ENCODE results near the gene CFAP90. TPM values are rescaled to one million over a fixed set of nuclear protein-coding genes. Genes with fewer than 3 reads are reported as not detected.

The CFAP90 gene
- total RNA-seq (2021) (not detected in 2 replicates), Bru-seq, nascent RNA (percentile 12 among the genes with signal in this experiment), BruChase-seq, experiment 1, labeled RNA remaining after a 2-hour chase (percentile 9 among the genes with signal in this experiment), BruChase-seq, experiment 2, labeled RNA remaining after a 6-hour chase (percentile 11 among the genes with signal in this experiment)
- long read RNA-seq = 0 reads

- no peaks in the 10 kb centered on the region; the same call in 1 of the 2 replicates for H3K9me3 ChIP-seq (ENCODE audit: insufficient read depth, low read depth)
- no peak within 1 kb of the TSS for H3K4me2 ChIP-seq
- H3K36me3 ChIP-seq (ENCODE audit: low read depth) = no peaks in the 10 kb centered on the region
- no peak within 1 kb of the TSS for H3K4me3 ChIP-seq
- POLR2A ChIA-PET (ENCODE audit: unreplicated experiment) = no interaction called here
- no peak within 1 kb of the TSS for H3K27ac ChIP-seq
- H2AFZ ChIP-seq = no peak within 1 kb of the TSS
- no peaks in the 10 kb centered on the region; the same call in 1 of the 2 replicates for H3K9me2 ChIP-seq (ENCODE audit: insufficient read depth)
- no peaks in the 10 kb centered on the region for H3F3A ChIP-seq (ENCODE audit: insufficient read depth, low read depth)
- no peaks in the 10 kb centered on the region for H4K20me1 ChIP-seq (ENCODE audit: insufficient read depth)
- peaks cover 48% of the 10 kb centered on the region for H3K27me3 ChIP-seq (ENCODE audit: insufficient read depth, low read depth)
- H3K4me1 ChIP-seq (replicated peaks; ENCODE audit: insufficient read depth) = no peaks in the 10 kb centered on the region
- CTCF ChIA-PET = interaction anchor here (0.6 kb wide), 1 partner anchor 1086 kb away, joined by 3 read pairs; no protein-coding TSS in a partner anchor
- DNase-seq = no peak
- no peaks in the 10 kb centered on the region for H3K79me2 ChIP-seq (ENCODE audit: low read depth)
- no peak for TF ChIP-seq EZH2 (IDR thresholded peaks at IDR 0.05; ENCODE audit: low read depth)
- TF ChIP-seq CTCF (conservative IDR thresholded peaks at IDR 0.05) = no peak
- intact Hi-C loops (cut with micrococcal nuclease; ENCODE audit: unreplicated experiment) = no loop called here
- BruUV-seq (replicated peaks) = no TSS peak
Measured at GRCh38 chr5:7850395-7851239, at the start of gene CFAP90. TSS of gene CFAP90 (minus strand) at chr5:7851133. CDS start at chr5:7851021, 112 bp downstream.

DNA sequence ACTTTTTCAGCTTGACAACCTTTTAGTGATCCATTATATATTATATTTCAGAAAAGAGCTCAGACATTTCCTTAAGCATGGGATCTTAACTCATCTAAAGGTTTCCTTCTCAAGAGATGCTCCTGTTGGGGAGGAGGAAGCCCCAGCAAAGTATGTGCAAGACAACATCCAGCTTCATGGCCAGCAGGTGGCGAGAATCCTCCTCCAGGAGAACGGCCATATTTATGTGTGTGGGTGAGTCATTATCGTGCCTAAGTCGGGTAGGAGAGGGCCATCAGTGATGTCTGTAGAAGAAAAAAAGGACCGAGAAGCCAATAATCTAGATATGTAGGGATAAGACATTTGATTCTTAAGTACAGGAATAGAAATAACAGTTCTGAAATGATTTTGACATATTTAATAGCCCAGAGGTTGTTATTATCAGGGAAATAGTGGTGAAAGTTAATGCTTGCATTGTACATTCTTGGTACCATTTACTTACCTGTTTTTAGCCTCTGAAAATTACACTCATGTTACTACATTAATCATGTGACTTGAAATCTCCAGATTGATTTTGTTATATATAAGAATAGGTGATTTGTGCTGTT is 46.2 kb upstream of the CFAP90 start:
- CTCF ChIA-PET = interaction anchor here (0.7 kb wide), 1 partner anchor 455 kb away, joined by 3 read pairs; no protein-coding TSS in a partner anchor
- peaks cover 69% of the 10 kb centered on the region for H3K36me3 ChIP-seq (ENCODE audit: low read depth)

More for the DNA sequence above, 46.2 kb upstream of the CFAP90 start:
- peak; percentile 60 for TF ChIP-seq CTCF (conservative IDR thresholded peaks at IDR 0.05)
- no peak for TF ChIP-seq EZH2 (IDR thresholded peaks at IDR 0.05; ENCODE audit: low read depth)
- Histone ChIP-seq H4K20me1 (ENCODE audit: insufficient read depth) (no peaks in the 10 kb centered on the region), H3F3A (ENCODE audit: insufficient read depth, low read depth) (no peaks in the 10 kb centered on the region), H3K9me3 (ENCODE audit: insufficient read depth, low read depth) (no peaks in the 10 kb centered on the region), H3K79me2 (ENCODE audit: low read depth) (no peaks in the 10 kb centered on the region), H3K4me2 (no peak overlapping the region), H3K27me3 (ENCODE audit: insufficient read depth, low read depth) (no peaks in the 10 kb centered on the region), H3K9me2 (ENCODE audit: insufficient read depth) (no peaks in the 10 kb centered on the region), H3K27ac (no peak overlapping the region), H3K4me1 (replicated peaks; ENCODE audit: insufficient read depth) (no peaks in the 10 kb centered on the region), H3K4me3 (no peak overlapping the region), H2AFZ (no peak overlapping the region)
- BruUV-seq (replicated peaks) = no TSS peak
- peak in 1 of 2 experiments; percentile 32 for DNase-seq
- POLR2A ChIA-PET (ENCODE audit: unreplicated experiment) = no interaction called here
- intact Hi-C loops (cut with micrococcal nuclease; ENCODE audit: unreplicated experiment) = loop anchor here (10.0 kb wide), 1 partner anchor 558 kb away; no protein-coding TSS in a partner anchor
